Measurements from ENCODE around the gene CYB561D2.

Gene CYB561D2

GRCh38 chr3:50383750-50384149 is 33.1 kb downstream of the CYB561D2 start:
- Mint-ChIP-seq H3K27me3 (no peaks in the 10 kb centered on the region), H3K9me3 (no peaks in the 10 kb centered on the region), H3K4me1 (no peaks in the 10 kb centered on the region), H3K27ac (no peak overlapping the region), H3K4me3 (no peak overlapping the region), H3K36me3 (no peaks in the 10 kb centered on the region)

GRCh38 chr3:50385754-50386153 is 35.1 kb downstream of the CYB561D2 start:
- Mint-ChIP-seq H3K9me3 (no peaks in the 10 kb centered on the region), H3K27ac (no peak overlapping the region), H3K36me3 (no peaks in the 10 kb centered on the region), H3K4me3 (no peak overlapping the region), H3K4me1 (no peaks in the 10 kb centered on the region), H3K27me3 (no peaks in the 10 kb centered on the region)

GRCh38 chr3:50388016-50388719 is 37.5 kb downstream of the CYB561D2 start:
- Mint-ChIP-seq H3K9me3 (no peaks in the 10 kb centered on the region), H3K36me3 (no peaks in the 10 kb centered on the region), H3K27me3 (no peaks in the 10 kb centered on the region), H3K4me3 (no peak overlapping the region), H3K4me1 (peaks cover 3% of the 10 kb centered on the region), H3K27ac (no peak overlapping the region)

GRCh38 chr3:50388720-50389413 is 38.2 kb downstream of the CYB561D2 start:
- no peaks in the 10 kb centered on the region for H3K36me3 Mint-ChIP-seq
- H3K27me3 Mint-ChIP-seq: no peaks in the 10 kb centered on the region
- H3K27ac Mint-ChIP-seq: no peak overlapping the region
- no peaks in the 10 kb centered on the region for H3K9me3 Mint-ChIP-seq
- no peak overlapping the region for H3K4me3 Mint-ChIP-seq
- peaks cover 3% of the 10 kb centered on the region for H3K4me1 Mint-ChIP-seq

GRCh38 chr3:50389414-50389767 is 38.7 kb downstream of the CYB561D2 start:
- Mint-ChIP-seq H3K9me3 (no peaks in the 10 kb centered on the region), H3K4me3 (no peak overlapping the region), H3K4me1 (peaks cover 3% of the 10 kb centered on the region), H3K27me3 (no peaks in the 10 kb centered on the region), H3K27ac (no peak overlapping the region), H3K36me3 (no peaks in the 10 kb centered on the region)

GRCh38 chr3:50390508-50391224 is 40.0 kb downstream of the CYB561D2 start:
- no peaks in the 10 kb centered on the region for H3K27me3 Mint-ChIP-seq
- no peaks in the 10 kb centered on the region for H3K9me3 Mint-ChIP-seq
- peaks cover 3% of the 10 kb centered on the region for H3K4me1 Mint-ChIP-seq
- no peak overlapping the region for H3K4me3 Mint-ChIP-seq
- H3K27ac Mint-ChIP-seq: no peak overlapping the region
- H3K36me3 Mint-ChIP-seq: no peaks in the 10 kb centered on the region

- H3K27ac Mint-ChIP-seq: no peak overlapping the region
- no peak overlapping the region for H3K4me3 Mint-ChIP-seq
Measured at GRCh38 chr3:50392101-50392715, 41.5 kb downstream of the CYB561D2 start.

GRCh38 chr3:50393061-50393460 is 42.4 kb downstream of the CYB561D2 start:
- H3K27ac Mint-ChIP-seq: no peak overlapping the region
- no peak overlapping the region for H3K4me3 Mint-ChIP-seq
- H3K27me3 Mint-ChIP-seq: no peaks in the 10 kb centered on the region

More at GRCh38 chr3:50392101-50392715, 41.5 kb downstream of the CYB561D2 start:
- Mint-ChIP-seq H3K9me3 (no peaks in the 10 kb centered on the region), H3K27me3 (no peaks in the 10 kb centered on the region), H3K36me3 (no peaks in the 10 kb centered on the region), H3K4me1 (peaks cover 3% of the 10 kb centered on the region)

GRCh38 chr3:50395070-50395860 is 44.6 kb downstream of the CYB561D2 start:
- Mint-ChIP-seq H3K36me3 (no peaks in the 10 kb centered on the region), H3K27ac (no peak overlapping the region), H3K4me3 (no peak overlapping the region), H3K4me1 (peaks cover 3% of the 10 kb centered on the region), H3K9me3 (no peaks in the 10 kb centered on the region), H3K27me3 (no peaks in the 10 kb centered on the region)

More at GRCh38 chr3:50393061-50393460, 42.4 kb downstream of the CYB561D2 start:
- Mint-ChIP-seq H3K9me3 (no peaks in the 10 kb centered on the region), H3K4me1 (peaks cover 3% of the 10 kb centered on the region), H3K36me3 (no peaks in the 10 kb centered on the region)

- peaks cover 3% of the 10 kb centered on the region for H3K4me1 Mint-ChIP-seq
- H3K36me3 Mint-ChIP-seq: no peaks in the 10 kb centered on the region
- H3K27ac Mint-ChIP-seq: no peak overlapping the region
- no peaks in the 10 kb centered on the region for H3K9me3 Mint-ChIP-seq
- no peak overlapping the region for H3K4me3 Mint-ChIP-seq
- H3K27me3 Mint-ChIP-seq: no peaks in the 10 kb centered on the region
Measured at GRCh38 chr3:50396502-50396901, 45.8 kb downstream of the CYB561D2 start.

- Mint-ChIP-seq H3K4me1 (no peaks in the 10 kb centered on the region), H3K27ac (no peak overlapping the region), H3K9me3 (no peaks in the 10 kb centered on the region), H3K4me3 (no peak overlapping the region), H3K27me3 (no peaks in the 10 kb centered on the region), H3K36me3 (no peaks in the 10 kb centered on the region)
Measured at GRCh38 chr3:50401978-50402595, 51.4 kb downstream of the CYB561D2 start.

Data from activated naive CD4-positive, alpha-beta T cell treated with anti-CD3 and anti-CD28 coated beads, Interleukin-2, amount 50 U/mL, for 24 hours (primary cell).